HEK293 (cell line): Measurements from ENCODE around the gene DISC1.

Source experiments
- CTCF ChIA-PET: fragments of 350-600 bp; formaldehyde crosslinking; extraction: SDS; loops from one replicate; lab custom pipeline; 2021; ENCODE audit warnings: antibody characterized with exemption; lab: Yijun Ruan, JAX
- POLR2A ChIA-PET: fragments of 300-600 bp; formaldehyde crosslinking; extraction: SDS; loops from one replicate; lab custom pipeline; 2020; ENCODE audit warnings: antibody characterized with exemption, inconsistent platforms; lab: Yijun Ruan, JAX
- H3K27ac ChIP-seq: fragments of 200-500 bp; sonication (Bioruptor generic); 2 replicates; pipeline ENCODE4 v1.5.1; 2014; ENCODE audit warnings: low read depth, low read length, control low read depth, inconsistent platforms; ENCODE audit errors: extremely low read depth
- H3K36me3 ChIP-seq, 2 experiments: fragments of 200-500 bp in 1 of 2; sonication (Bioruptor generic) in 1 of 2; 1 replicate in 1 of 2; 2 replicates in 1 of 2; pipeline ENCODE4 v1.5.1; 2014 to 2017; ENCODE audit warnings: inconsistent platforms in 2 of 2, low read length in 2 of 2; ENCODE audit not compliant: control insufficient read depth in 2 of 2, insufficient read depth in 1 of 2
- H3K4me1 ChIP-seq: fragments of 200-500 bp; sonication (Bioruptor generic); 2 replicates; pipeline ENCODE4 v1.5.1; 2014; ENCODE audit warnings: mild to moderate bottlenecking, low read length, inconsistent platforms; ENCODE audit not compliant: control insufficient read depth, insufficient read depth
- H3K4me3 ChIP-seq: 2 replicates; pipeline ENCODE4 v1.5.1; 2011; ENCODE audit warnings: low read depth, mild to moderate bottlenecking, control low read depth, low read length, moderate library complexity
- H3K9me3 ChIP-seq: fragments of 200-500 bp; sonication (Bioruptor generic); 2 replicates; pipeline ENCODE4 v1.5.1; 2014; ENCODE audit warnings: low read depth, low read length, inconsistent platforms; ENCODE audit not compliant: control insufficient read depth, insufficient read depth
- BCL6B ChIP-seq: fragments of 450-650 bp; formaldehyde crosslinking; IDR thresholded peaks from 2 replicates; pipeline ENCODE4 v1.5.1; 2017; ENCODE audit warnings: missing biosample characterization, missing genetic modification characterization
- HIC1 ChIP-seq: fragments of 450-650 bp; formaldehyde crosslinking; IDR thresholded peaks from 2 replicates; pipeline ENCODE4 v1.5.1; 2016; ENCODE audit warnings: missing biosample characterization, missing genetic modification characterization
- HOXC10 ChIP-seq: sonication (generic); formaldehyde crosslinking; IDR thresholded peaks from 2 replicates; pipeline ENCODE4 v1.8.1; 2023; ENCODE audit warnings: mild to moderate bottlenecking, missing genetic modification reagents
- KLF1 ChIP-seq: fragments of 450-650 bp; formaldehyde crosslinking; IDR thresholded peaks from 2 replicates; pipeline ENCODE4 v1.5.1; 2016; ENCODE audit warnings: missing biosample characterization, missing genetic modification characterization
- KLF16 ChIP-seq: fragments of 450-650 bp; formaldehyde crosslinking; IDR thresholded peaks from 2 replicates; pipeline ENCODE4 v1.5.1; 2017; ENCODE audit warnings: missing biosample characterization, missing genetic modification characterization
- KLF17 ChIP-seq: fragments of 450-650 bp; formaldehyde crosslinking; IDR thresholded peaks from 2 replicates; pipeline ENCODE4 v1.5.1; 2016; ENCODE audit warnings: missing biosample characterization, missing genetic modification characterization
- PRDM6 ChIP-seq: fragments of 450-650 bp; formaldehyde crosslinking; IDR thresholded peaks from 2 replicates; pipeline ENCODE4 v1.5.1; 2017; ENCODE audit warnings: missing biosample characterization, missing genetic modification characterization
- RBAK ChIP-seq: fragments of 450-650 bp; formaldehyde crosslinking; IDR thresholded peaks from 2 replicates; pipeline ENCODE4 v1.5.1; 2016; ENCODE audit warnings: missing biosample characterization, missing genetic modification characterization
- ZBTB21 ChIP-seq: fragments of 450-650 bp; formaldehyde crosslinking; IDR thresholded peaks from 2 replicates; pipeline ENCODE4 v1.5.1; 2017; ENCODE audit warnings: missing biosample characterization, missing genetic modification characterization
- ZFP69B ChIP-seq: fragments of 450-650 bp; formaldehyde crosslinking; IDR thresholded peaks from 2 replicates; pipeline ENCODE4 v1.5.1; 2016; ENCODE audit warnings: missing biosample characterization, missing genetic modification characterization
- ZNF114 ChIP-seq: fragments of 450-650 bp; formaldehyde crosslinking; IDR thresholded peaks from 2 replicates; pipeline ENCODE4 v1.5.0; 2017; ENCODE audit warnings: missing biosample characterization, missing genetic modification characterization
- ZNF146 ChIP-seq: fragments of 450-650 bp; formaldehyde crosslinking; IDR thresholded peaks from 2 replicates; pipeline ENCODE4 v1.5.1; 2016; ENCODE audit warnings: missing biosample characterization, missing genetic modification characterization
- ZNF221 ChIP-seq: fragments of 450-650 bp; formaldehyde crosslinking; IDR thresholded peaks from 2 replicates; pipeline ENCODE4 v1.5.1; 2017; ENCODE audit warnings: missing biosample characterization, missing genetic modification characterization, borderline replicate concordance
- ZNF354C ChIP-seq: fragments of 450-650 bp; formaldehyde crosslinking; IDR thresholded peaks from 2 replicates; pipeline ENCODE4 v1.5.1; 2016; ENCODE audit warnings: missing biosample characterization, missing genetic modification characterization, low read depth, borderline replicate concordance
- ZNF416 ChIP-seq: fragments of 450-650 bp; formaldehyde crosslinking; IDR thresholded peaks from 2 replicates; pipeline ENCODE4 v1.5.1; 2016; ENCODE audit warnings: missing biosample characterization, missing genetic modification characterization
- ZNF488 ChIP-seq: fragments of 450-650 bp; formaldehyde crosslinking; IDR thresholded peaks from 2 replicates; pipeline ENCODE4 v1.5.1; 2016; ENCODE audit warnings: missing biosample characterization, missing genetic modification characterization
- ZNF623 ChIP-seq: fragments of 450-650 bp; formaldehyde crosslinking; IDR thresholded peaks from 2 replicates; pipeline ENCODE4 v1.5.1; 2016; ENCODE audit warnings: missing biosample characterization, missing genetic modification characterization
- ZNF629 ChIP-seq: fragments of 450-650 bp; formaldehyde crosslinking; IDR thresholded peaks from 2 replicates; pipeline ENCODE4 v1.5.1; 2017; ENCODE audit warnings: missing biosample characterization, missing genetic modification characterization
- ZNF76 ChIP-seq: fragments of 450-650 bp; formaldehyde crosslinking; IDR thresholded peaks from 2 replicates; pipeline ENCODE4; 2016; ENCODE audit warnings: low read depth, missing biosample characterization, missing genetic modification characterization, borderline replicate concordance
- ZNF768 ChIP-seq: fragments of 450-650 bp; formaldehyde crosslinking; IDR thresholded peaks from 2 replicates; pipeline ENCODE4 v1.5.1; 2018; ENCODE audit warnings: missing biosample characterization, mild to moderate bottlenecking, missing genetic modification characterization
- ZSCAN30 ChIP-seq: fragments of 450-650 bp; IDR thresholded peaks from 2 replicates; pipeline ENCODE4 v1.5.1; 2018; ENCODE audit warnings: missing biosample characterization, mild to moderate bottlenecking, missing genetic modification characterization, moderate library complexity

Gene DISC1

GRCh38 chr1:232016616-232017015 lies 390.0 kb downstream of the DISC1 start:
- ChIA-PET CTCF (interaction anchor here (0.6 to 0.9 kb wide), 2 partner anchors 92 to 151 kb away, joined by 3 read pairs; no protein-coding TSS in a partner anchor), POLR2A (interaction anchor here (0.7 kb wide), 1 partner anchor 546 kb away, joined by 3 read pairs; no protein-coding TSS in a partner anchor)
- TF ChIP-seq ZNF354C (no peak), ZBTB21 (no peak), BCL6B (tag by site-specific recombination) (no peak), ZNF76 (tag by site-specific recombination) (no peak), KLF17 (tag by site-specific recombination) (no peak), PRDM6 (tag by site-specific recombination) (no peak), ZSCAN30 (tag by site-specific recombination) (no peak), ZNF488 (tag by site-specific recombination) (no peak), ZNF114 (no peak), KLF1 (tag by site-specific recombination) (no peak), ZFP69B (no peak), KLF16 (tag by site-specific recombination) (no peak), ZNF629 (tag by site-specific recombination) (no peak), ZNF146 (tag by site-specific recombination) (no peak), ZNF768 (no peak), HOXC10 (CRISPR knock-in tag) (no peak)
- H3K4me3 ChIP-seq, result no peak overlapping the region
- no peak overlapping the region for H3K27ac ChIP-seq
- no peaks in the 10 kb centered on the region for H3K4me1 ChIP-seq
- H3K9me3 ChIP-seq, result no peaks in the 10 kb centered on the region
- H3K36me3 ChIP-seq, result no peaks in the 10 kb centered on the region

GRCh38 chr1:232017057-232017456 lies 390.5 kb downstream of the DISC1 start:
- H3K9me3 ChIP-seq, result no peaks in the 10 kb centered on the region
- POLR2A ChIA-PET, result interaction anchor here (0.7 kb wide), 1 partner anchor 546 kb away, joined by 3 read pairs; no protein-coding TSS in a partner anchor
- CTCF ChIA-PET, result interaction anchor here (0.6 kb wide), 1 partner anchor 91 kb away, joined by 3 read pairs; no protein-coding TSS in a partner anchor
- TF ChIP-seq ZNF221 (no peak), RBAK (no peak), ZNF416 (no peak), HIC1 (tag by site-specific recombination) (no peak), ZNF623 (tag by site-specific recombination) (no peak)
- no peak overlapping the region for H3K4me3 ChIP-seq
- H3K36me3 ChIP-seq, result no peaks in the 10 kb centered on the region
- no peak overlapping the region for H3K27ac ChIP-seq
- no peaks in the 10 kb centered on the region for H3K4me1 ChIP-seq
